DOHH2 (cell line): ENCODE measurements around the gene PTGIS.

Experiments
- EZH2phosphoT487 ChIP-seq: fragments of 200-600 bp; sonication (generic); IDR thresholded peaks from 2 replicates; pipeline ENCODE4 v1.6.1; 2017; ENCODE audit warnings: borderline replicate concordance, mild to moderate bottlenecking, antibody characterized with exemption, low read length, moderate library complexity, mixed read lengths
- TF ChIP-seq, protein P1 (sequence below): fragments of 200-600 bp; sonication (generic); IDR thresholded peaks from one replicate; pipeline ENCODE4 v1.5.1; 2014; ENCODE audit warnings: antibody characterized with exemption, mild to moderate bottlenecking, low read depth, low read length; ENCODE audit not compliant: poor library complexity, severe bottlenecking

DNA sequence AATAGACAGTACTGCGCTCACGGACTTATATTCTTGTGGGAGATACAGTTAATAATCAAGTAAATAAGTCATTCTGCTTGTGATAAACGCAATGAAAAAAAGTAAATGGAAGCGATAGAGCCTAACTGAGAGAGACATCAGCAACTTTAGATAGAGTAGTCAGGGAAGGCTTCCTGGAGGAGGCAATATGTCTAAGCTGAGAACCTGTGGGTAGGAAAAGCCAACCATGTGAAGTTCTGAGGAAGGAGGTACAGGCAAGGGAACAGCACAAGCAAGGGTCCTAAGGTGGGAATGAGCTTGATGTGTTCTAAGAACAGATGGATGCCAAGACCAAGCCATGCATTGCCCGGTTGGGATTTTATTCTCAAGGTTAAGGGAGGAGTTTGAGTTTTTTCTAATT is 78.2 kb downstream of the PTGIS start:
- TF ChIP-seq EZH2phosphoT487 = no peak
- TF ChIP-seq, protein P1, sequence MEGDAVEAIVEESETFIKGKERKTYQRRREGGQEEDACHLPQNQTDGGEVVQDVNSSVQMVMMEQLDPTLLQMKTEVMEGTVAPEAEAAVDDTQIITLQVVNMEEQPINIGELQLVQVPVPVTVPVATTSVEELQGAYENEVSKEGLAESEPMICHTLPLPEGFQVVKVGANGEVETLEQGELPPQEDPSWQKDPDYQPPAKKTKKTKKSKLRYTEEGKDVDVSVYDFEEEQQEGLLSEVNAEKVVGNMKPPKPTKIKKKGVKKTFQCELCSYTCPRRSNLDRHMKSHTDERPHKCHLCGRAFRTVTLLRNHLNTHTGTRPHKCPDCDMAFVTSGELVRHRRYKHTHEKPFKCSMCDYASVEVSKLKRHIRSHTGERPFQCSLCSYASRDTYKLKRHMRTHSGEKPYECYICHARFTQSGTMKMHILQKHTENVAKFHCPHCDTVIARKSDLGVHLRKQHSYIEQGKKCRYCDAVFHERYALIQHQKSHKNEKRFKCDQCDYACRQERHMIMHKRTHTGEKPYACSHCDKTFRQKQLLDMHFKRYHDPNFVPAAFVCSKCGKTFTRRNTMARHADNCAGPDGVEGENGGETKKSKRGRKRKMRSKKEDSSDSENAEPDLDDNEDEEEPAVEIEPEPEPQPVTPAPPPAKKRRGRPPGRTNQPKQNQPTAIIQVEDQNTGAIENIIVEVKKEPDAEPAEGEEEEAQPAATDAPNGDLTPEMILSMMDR = no peak
